ENCODE results near the gene HOXC12. TPM values are rescaled to one million over a fixed set of nuclear protein-coding genes. Genes with fewer than 3 reads are reported as not detected.

Gene HOXC12
- total and polyA plus RNA-seq, 12 donors, result not detected

- no peak for DNase-seq
- TF ChIP-seq CTCF (IDR thresholded peaks at IDR 0.05) (no peak), POLR2A (IDR thresholded peaks at IDR 0.05) (no peak)
- Histone ChIP-seq H3K9me3 (replicated peaks in 1 of 3) (no peaks in the 10 kb centered on the region), H3K27me3 (peaks cover 93% of the 10 kb centered on the region), H3K4me3 (no peak overlapping the region), H3K36me3 (replicated peaks in 1 of 2) (no peaks in the 10 kb centered on the region), H3K27ac (no peak overlapping the region), H3K4me1 (replicated peaks in 1 of 2) (peaks cover 0 to 5% of the 10 kb centered on the region in 2 donors)
- intact Hi-C loops (cut with DNase I), result no loop called here
- WGBS, 4 donors, result 6 to 11% (median 7%) methylated on average over 26 to 47 of the region's 47 CpGs
These were observed 2.9 kb upstream of the HOXC12 start for GRCh38 chr12:53951577-53952334.

GRCh38 chr12:53952335-53952694 lies 2.4 kb upstream of the HOXC12 start:
- 24 to 36% (median 27%) methylated on average over 11 to 13 of the region's 13 CpGs for WGBS, 4 donors
- Histone ChIP-seq H3K27me3 (peaks cover 95% of the 10 kb centered on the region), H3K4me1 (replicated peaks in 1 of 2) (peaks cover 0 to 5% of the 10 kb centered on the region in 2 donors), H3K27ac (no peak overlapping the region), H3K4me3 (no peak overlapping the region), H3K9me3 (replicated peaks in 1 of 3) (no peaks in the 10 kb centered on the region), H3K36me3 (replicated peaks in 1 of 2) (no peaks in the 10 kb centered on the region)
- intact Hi-C loops (cut with DNase I), result no loop called here
- TF ChIP-seq POLR2A (IDR thresholded peaks at IDR 0.05), result no peak
- no peak for TF ChIP-seq CTCF (IDR thresholded peaks at IDR 0.05)
- DNase-seq, result no peak

- 12 to 21% (median 14%) methylated on average over 30 to 38 of the region's 38 CpGs for WGBS, 4 donors
- Histone ChIP-seq H3K4me1 (replicated peaks in 1 of 2) (peaks cover 0 to 5% of the 10 kb centered on the region in 2 donors), H3K4me3 (no peak overlapping the region), H3K27me3 (peaks cover 97% of the 10 kb centered on the region), H3K36me3 (replicated peaks in 1 of 2) (no peaks in the 10 kb centered on the region), H3K27ac (no peak overlapping the region), H3K9me3 (replicated peaks in 1 of 3) (no peaks in the 10 kb centered on the region)
- intact Hi-C loops (cut with DNase I), result no loop called here
- DNase-seq, result no peak
- TF ChIP-seq CTCF (IDR thresholded peaks at IDR 0.05), result no peak
- no peak for TF ChIP-seq POLR2A (IDR thresholded peaks at IDR 0.05)
These were observed 1.6 kb upstream of the HOXC12 start for GRCh38 chr12:53952871-53953734.

- 7 to 13% (median 12%) methylated on average over 16 to 19 of the region's 19 CpGs for WGBS, 4 donors
- Histone ChIP-seq H3K4me1 (replicated peaks in 1 of 2) (peaks cover 0 to 5% of the 10 kb centered on the region in 2 donors), H3K4me3 (no peak overlapping the region), H3K27ac (no peak overlapping the region), H3K9me3 (replicated peaks in 1 of 3) (no peaks in the 10 kb centered on the region), H3K36me3 (replicated peaks in 1 of 2) (no peaks in the 10 kb centered on the region), H3K27me3 (peaks cover 99% of the 10 kb centered on the region)
- intact Hi-C loops (cut with DNase I), result no loop called here
- no peak for TF ChIP-seq CTCF (IDR thresholded peaks at IDR 0.05)
- no peak for TF ChIP-seq POLR2A (IDR thresholded peaks at IDR 0.05)
- no peak for DNase-seq
These were observed 641 bp upstream of the HOXC12 start for GRCh38 chr12:53953831-53954693.

Measured in adrenal gland (tissue), 12 donors.